ENCODE data around the gene PRR16.
A peak's percentile ranks its signal among the peaks of the same experiment; 100 is the strongest.

PRR16 gene

GRCh38 chr5:120531215-120531614, 67.1 kb downstream of the PRR16 start:
- no peak for TF ChIP-seq CTCF (conservative IDR thresholded peaks at IDR 0.05; ENCODE audit: low read length)
- no peak for DNase-seq (ENCODE audit: low read depth)

GRCh38 chr5:120532835-120533234, 68.7 kb downstream of the PRR16 start:
- DNase-seq (ENCODE audit: low read depth) = no peak
- H3K4me3 ChIP-seq (ENCODE audit: low read length) = no peak overlapping the region
- peak; percentile 22; the same call in 1 of the 2 replicates for TF ChIP-seq CTCF (conservative IDR thresholded peaks at IDR 0.05; ENCODE audit: low read length)

More at GRCh38 chr5:120531215-120531614, 67.1 kb downstream of the PRR16 start:
- no peak overlapping the region for H3K4me3 ChIP-seq (ENCODE audit: low read length)

- no peak for DNase-seq (ENCODE audit: low read depth)
- no peak overlapping the region for H3K4me3 ChIP-seq (ENCODE audit: low read length)
- TF ChIP-seq CTCF (conservative IDR thresholded peaks at IDR 0.05; ENCODE audit: low read length) = no peak
Measured at GRCh38 chr5:120533581-120533980, 69.5 kb downstream of the PRR16 start.

- DNase-seq (ENCODE audit: low read depth) = no peak
- no peak for TF ChIP-seq CTCF (conservative IDR thresholded peaks at IDR 0.05; ENCODE audit: low read length)
- H3K4me3 ChIP-seq (ENCODE audit: low read length) = no peak overlapping the region
Measured at GRCh38 chr5:120535900-120536299, 71.8 kb downstream of the PRR16 start.

- no peak for TF ChIP-seq CTCF (conservative IDR thresholded peaks at IDR 0.05; ENCODE audit: low read length)
- no peak overlapping the region for H3K4me3 ChIP-seq (ENCODE audit: low read length)
- peak; percentile 48 for DNase-seq (ENCODE audit: low read depth)
Measured at GRCh38 chr5:120538149-120538548, 74.0 kb downstream of the PRR16 start.

GRCh38 chr5:120538644-120539043, 74.5 kb downstream of the PRR16 start:
- peak; percentile 46 for DNase-seq (ENCODE audit: low read depth)
- no peak for TF ChIP-seq CTCF (conservative IDR thresholded peaks at IDR 0.05; ENCODE audit: low read length)

GRCh38 chr5:120539471-120539870, 75.4 kb downstream of the PRR16 start:
- no peak for TF ChIP-seq CTCF (conservative IDR thresholded peaks at IDR 0.05; ENCODE audit: low read length)
- H3K4me3 ChIP-seq (ENCODE audit: low read length) = no peak overlapping the region
- no peak for DNase-seq (ENCODE audit: low read depth)

More at GRCh38 chr5:120538644-120539043, 74.5 kb downstream of the PRR16 start:
- H3K4me3 ChIP-seq (ENCODE audit: low read length) = no peak overlapping the region
